Panc1 (cell line): ENCODE measurements around the gene ALDH16A1. TPM values are rescaled to one million over a fixed set of nuclear protein-coding genes. Genes with fewer than 3 reads are reported as not detected.

Experiments
- ATAC-seq: fragments of 200-7000 bp; cut with Tn5 transposase; 2 replicates; pipeline ENCODE4 v1.9.1; 2020; ENCODE audit warnings: mild to moderate bottlenecking, moderate library complexity
- BruUV-seq: library from RNA; stranded (reverse); fragments of 400-500 nt; replicated peaks from 2 replicates; lab custom pipeline; 2021; lab: Mats Ljungman, UMichigan
- CTCF ChIA-PET: fragments of 300-600 bp; sonication (Branson Sonifier 250); formaldehyde crosslinking; loops from one replicate; lab custom pipeline; 2022; ENCODE audit warnings: antibody characterized with exemption; lab: Charles Lee
- POLR2A ChIA-PET: fragments of 300-600 bp; sonication (Branson Sonifier 250); formaldehyde crosslinking; loops from one replicate; lab custom pipeline; 2022; ENCODE audit warnings: antibody characterized with exemption; lab: Charles Lee
- DNase-seq: peaks from one replicate; pipeline ENCODE4 v3.0.0-alpha.2; 2010; ENCODE audit warnings: low read depth, low spot score
- H3K27ac ChIP-seq: 2 replicates; pipeline ENCODE4 v1.5.1; 2011; ENCODE audit warnings: mild to moderate bottlenecking, low read length, inconsistent platforms
- H3K27me3 ChIP-seq: fragments of 200-500 bp; sonication (Bioruptor generic); 2 replicates; pipeline ENCODE4 v1.6.0; 2014; ENCODE audit warnings: low read length, inconsistent platforms; ENCODE audit not compliant: control insufficient read depth, insufficient read depth
- H3K36me3 ChIP-seq: fragments of 200-500 bp; sonication (Bioruptor generic); 2 replicates; pipeline ENCODE4 v1.5.1; 2014; ENCODE audit warnings: inconsistent platforms, mild to moderate bottlenecking, low read length, moderate library complexity; ENCODE audit not compliant: control insufficient read depth, insufficient read depth
- H3K4me1 ChIP-seq: 2 replicates; pipeline ENCODE4 v1.5.1; 2011; ENCODE audit warnings: inconsistent platforms, mild to moderate bottlenecking, low read length, moderate library complexity; ENCODE audit not compliant: control insufficient read depth, insufficient read depth
- H3K4me3 ChIP-seq, 2 experiments: 2 replicates each; pipeline ENCODE4 v1.5.1; 2011 to 2012; ENCODE audit warnings: low read depth in 2 of 2, low read length in 2 of 2, mild to moderate bottlenecking in 2 of 2, inconsistent platforms in 1 of 2, moderate library complexity in 1 of 2
- H3K9me3 ChIP-seq: fragments of 200-500 bp; sonication (Bioruptor generic); 2 replicates; pipeline ENCODE4 v1.5.1; 2014; ENCODE audit warnings: low read depth, mild to moderate bottlenecking, inconsistent platforms, low read length, moderate library complexity; ENCODE audit not compliant: control insufficient read depth, insufficient read depth
- POLR2AphosphoS5 ChIP-seq: IDR thresholded peaks from 2 replicates; pipeline ENCODE4 v1.6.1; 2012; ENCODE audit warnings: mild to moderate bottlenecking, low read depth, low read length, moderate library complexity
- SIN3A ChIP-seq: IDR thresholded peaks from 2 replicates; pipeline ENCODE4 v1.6.1; 2012; ENCODE audit warnings: low read depth, mild to moderate bottlenecking, low read length, moderate library complexity, borderline replicate concordance; ENCODE audit not compliant: insufficient read depth
- TCF7L2 ChIP-seq: IDR thresholded peaks from 2 replicates; pipeline ENCODE4 v1.6.1; 2011; ENCODE audit warnings: mild to moderate bottlenecking, low read depth, low read length, inconsistent platforms
- in situ Hi-C: cut with HindIII; loops from 2 replicates; pipeline ENCODE4 v1.10.0; 2016; ENCODE audit warnings: low sequenced_read_pairs, low pct_unique_long_range_greater_than_20kb
- intact Hi-C: fragments of 100-400 bp; cut with micrococcal nuclease; formaldehyde crosslinking; loops from one replicate; pipeline ENCODE4 v1.10.0; 2022; ENCODE audit not compliant: unreplicated experiment
- total RNA-seq: library from RNA; stranded (reverse); gene quantifications from one replicate; pipeline ENCODE4 v1.2.1, GENCODE V29; 2021; ENCODE audit not compliant: unreplicated experiment
- TF ChIP-seq, protein P1 (sequence below): fragments of 450-650 bp; IDR thresholded peaks from 2 replicates; pipeline ENCODE4 v1.5.1; 2017; ENCODE audit warnings: mild to moderate bottlenecking
- TF ChIP-seq, protein P2 (sequence below), 2 experiments: IDR thresholded peaks; 2 replicates each; pipeline ENCODE4 v1.6.1; 2011 to 2012; ENCODE audit warnings: low read depth in 2 of 2, control low read depth in 1 of 2, low read length in 1 of 2, mild to moderate bottlenecking in 1 of 2, moderate library complexity in 1 of 2; ENCODE audit not compliant: insufficient read depth in 1 of 2

Gene ALDH16A1
- total RNA-seq, 1 experiment from 2014 or later = 19.6 TPM

DNA sequence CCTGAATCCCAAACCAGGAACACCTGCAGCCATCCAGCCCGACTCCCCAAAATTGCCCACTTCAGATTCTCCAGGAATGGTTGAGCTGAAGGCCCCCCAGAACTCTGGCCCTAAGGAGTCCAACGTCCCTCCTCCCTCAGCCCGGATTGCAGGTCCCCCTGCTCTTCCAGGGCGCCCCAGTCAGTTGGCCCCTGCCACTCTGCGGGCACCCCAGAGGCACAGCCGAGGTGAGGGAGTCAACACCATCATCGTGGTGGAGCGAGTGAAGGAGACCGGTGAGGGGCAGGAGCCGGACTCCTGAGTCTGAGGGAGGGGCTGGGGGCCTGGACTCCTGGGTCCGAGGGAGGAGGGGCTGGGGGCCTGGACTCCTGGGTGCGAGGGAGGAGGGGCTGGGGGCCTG, 25.7 kb upstream of the ALDH16A1 start:
- TF ChIP-seq TCF7L2 (no peak), POLR2AphosphoS5 (no peak), SIN3A (no peak)
- TF ChIP-seq, protein P1, sequence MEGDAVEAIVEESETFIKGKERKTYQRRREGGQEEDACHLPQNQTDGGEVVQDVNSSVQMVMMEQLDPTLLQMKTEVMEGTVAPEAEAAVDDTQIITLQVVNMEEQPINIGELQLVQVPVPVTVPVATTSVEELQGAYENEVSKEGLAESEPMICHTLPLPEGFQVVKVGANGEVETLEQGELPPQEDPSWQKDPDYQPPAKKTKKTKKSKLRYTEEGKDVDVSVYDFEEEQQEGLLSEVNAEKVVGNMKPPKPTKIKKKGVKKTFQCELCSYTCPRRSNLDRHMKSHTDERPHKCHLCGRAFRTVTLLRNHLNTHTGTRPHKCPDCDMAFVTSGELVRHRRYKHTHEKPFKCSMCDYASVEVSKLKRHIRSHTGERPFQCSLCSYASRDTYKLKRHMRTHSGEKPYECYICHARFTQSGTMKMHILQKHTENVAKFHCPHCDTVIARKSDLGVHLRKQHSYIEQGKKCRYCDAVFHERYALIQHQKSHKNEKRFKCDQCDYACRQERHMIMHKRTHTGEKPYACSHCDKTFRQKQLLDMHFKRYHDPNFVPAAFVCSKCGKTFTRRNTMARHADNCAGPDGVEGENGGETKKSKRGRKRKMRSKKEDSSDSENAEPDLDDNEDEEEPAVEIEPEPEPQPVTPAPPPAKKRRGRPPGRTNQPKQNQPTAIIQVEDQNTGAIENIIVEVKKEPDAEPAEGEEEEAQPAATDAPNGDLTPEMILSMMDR = no peak
- TF ChIP-seq, protein P2, sequence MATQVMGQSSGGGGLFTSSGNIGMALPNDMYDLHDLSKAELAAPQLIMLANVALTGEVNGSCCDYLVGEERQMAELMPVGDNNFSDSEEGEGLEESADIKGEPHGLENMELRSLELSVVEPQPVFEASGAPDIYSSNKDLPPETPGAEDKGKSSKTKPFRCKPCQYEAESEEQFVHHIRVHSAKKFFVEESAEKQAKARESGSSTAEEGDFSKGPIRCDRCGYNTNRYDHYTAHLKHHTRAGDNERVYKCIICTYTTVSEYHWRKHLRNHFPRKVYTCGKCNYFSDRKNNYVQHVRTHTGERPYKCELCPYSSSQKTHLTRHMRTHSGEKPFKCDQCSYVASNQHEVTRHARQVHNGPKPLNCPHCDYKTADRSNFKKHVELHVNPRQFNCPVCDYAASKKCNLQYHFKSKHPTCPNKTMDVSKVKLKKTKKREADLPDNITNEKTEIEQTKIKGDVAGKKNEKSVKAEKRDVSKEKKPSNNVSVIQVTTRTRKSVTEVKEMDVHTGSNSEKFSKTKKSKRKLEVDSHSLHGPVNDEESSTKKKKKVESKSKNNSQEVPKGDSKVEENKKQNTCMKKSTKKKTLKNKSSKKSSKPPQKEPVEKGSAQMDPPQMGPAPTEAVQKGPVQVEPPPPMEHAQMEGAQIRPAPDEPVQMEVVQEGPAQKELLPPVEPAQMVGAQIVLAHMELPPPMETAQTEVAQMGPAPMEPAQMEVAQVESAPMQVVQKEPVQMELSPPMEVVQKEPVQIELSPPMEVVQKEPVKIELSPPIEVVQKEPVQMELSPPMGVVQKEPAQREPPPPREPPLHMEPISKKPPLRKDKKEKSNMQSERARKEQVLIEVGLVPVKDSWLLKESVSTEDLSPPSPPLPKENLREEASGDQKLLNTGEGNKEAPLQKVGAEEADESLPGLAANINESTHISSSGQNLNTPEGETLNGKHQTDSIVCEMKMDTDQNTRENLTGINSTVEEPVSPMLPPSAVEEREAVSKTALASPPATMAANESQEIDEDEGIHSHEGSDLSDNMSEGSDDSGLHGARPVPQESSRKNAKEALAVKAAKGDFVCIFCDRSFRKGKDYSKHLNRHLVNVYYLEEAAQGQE (IDR thresholded peaks at IDR 0.05; ENCODE audit: insufficient read depth in 1 of 2, low read depth in 2 of 2, low read length in 1 of 2) = no peak
- no peak for ATAC-seq
- Histone ChIP-seq H3K36me3 (no peaks in the 10 kb centered on the region), H3K9me3 (no peaks in the 10 kb centered on the region), H3K27me3 (no peaks in the 10 kb centered on the region; the same call in 1 of the 2 replicates), H3K27ac (no peak overlapping the region), H3K4me1 (peaks cover 3% of the 10 kb centered on the region; the same call in 1 of the 2 replicates), H3K4me3 (no peak overlapping the region)
- intact Hi-C loops (no loop called here), in situ Hi-C loops (no loop called here)
- ChIA-PET CTCF (no interaction called here), POLR2A (no interaction called here)
- DNase-seq = no peak
- no TSS peak for BruUV-seq

DNA sequence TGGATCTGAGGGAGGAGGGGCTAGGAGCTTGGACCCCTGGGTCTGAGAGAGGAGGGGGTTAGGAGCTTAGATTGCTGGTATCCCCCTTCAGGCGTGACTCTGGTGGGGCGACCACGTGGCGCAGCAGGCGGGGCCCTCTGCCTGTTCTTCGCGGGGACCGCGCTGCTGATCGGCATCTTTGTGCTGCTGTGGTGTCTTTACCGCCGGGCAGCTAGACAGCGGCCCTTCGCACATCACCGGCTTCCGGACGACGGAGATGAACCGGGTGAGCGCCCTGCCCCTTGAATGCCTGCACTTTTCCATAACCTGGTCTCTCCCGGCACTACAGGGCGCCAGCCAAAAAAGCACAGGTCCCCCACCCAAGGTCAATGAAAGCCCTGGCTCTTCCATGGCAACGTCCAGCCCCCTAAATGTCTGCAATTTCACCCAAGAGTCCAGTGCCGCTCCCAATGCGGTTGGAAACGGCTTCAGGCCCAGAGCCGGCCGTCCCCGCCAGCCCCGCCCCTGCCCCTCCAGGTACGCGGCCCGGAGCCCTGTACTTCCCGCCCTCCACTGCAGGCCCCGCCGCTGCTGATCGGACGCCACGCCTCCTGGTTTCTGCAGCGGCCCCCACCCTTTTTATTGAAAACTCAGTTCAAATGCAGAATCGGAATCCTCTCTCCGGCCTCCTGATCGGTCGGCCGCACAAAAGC, 25.0 kb upstream of the ALDH16A1 start:
- DNase-seq (no peak), ATAC-seq (peak; percentile 75)
- Histone ChIP-seq H3K27ac (no peak overlapping the region), H3K9me3 (no peaks in the 10 kb centered on the region), H3K4me1 (no peaks in the 10 kb centered on the region; the same call in 1 of the 2 replicates), H3K4me3 (peak overlapping the region; percentile 15 to 28; a peak in 2 of 4 replicates), H3K27me3 (no peaks in the 10 kb centered on the region; the same call in 1 of the 2 replicates), H3K36me3 (no peaks in the 10 kb centered on the region)
- CTCF ChIA-PET = no interaction called here
- TF ChIP-seq, protein P1 = no peak
- no peak for TF ChIP-seq SIN3A
- no peak for TF ChIP-seq POLR2AphosphoS5
- no peak for TF ChIP-seq TCF7L2
- TF ChIP-seq, protein P2 (IDR thresholded peaks at IDR 0.05; ENCODE audit: insufficient read depth in 1 of 2, low read depth in 2 of 2, low read length in 1 of 2) = no peak
- intact Hi-C loops (no loop called here), in situ Hi-C loops (no loop called here)
- no TSS peak for BruUV-seq
- POLR2A ChIA-PET = no interaction called here
